GM18499 (cell line): Measurements from ENCODE around the gene C19orf67.
"Not testable (repeated sequence)": the region's sequence is repeated elsewhere in the genome, so short reads cannot be mapped to it uniquely, and the experiment has no call there.

Experiments used
- ATAC-seq: cut with Tn5 transposase; IDR thresholded peaks from one replicate; pipeline ENCODE4 v1.9.1; 2021; ENCODE audit warnings: moderate number of reproducible peaks; ENCODE audit not compliant: insufficient read depth, unreplicated experiment

Gene C19orf67

DNA sequence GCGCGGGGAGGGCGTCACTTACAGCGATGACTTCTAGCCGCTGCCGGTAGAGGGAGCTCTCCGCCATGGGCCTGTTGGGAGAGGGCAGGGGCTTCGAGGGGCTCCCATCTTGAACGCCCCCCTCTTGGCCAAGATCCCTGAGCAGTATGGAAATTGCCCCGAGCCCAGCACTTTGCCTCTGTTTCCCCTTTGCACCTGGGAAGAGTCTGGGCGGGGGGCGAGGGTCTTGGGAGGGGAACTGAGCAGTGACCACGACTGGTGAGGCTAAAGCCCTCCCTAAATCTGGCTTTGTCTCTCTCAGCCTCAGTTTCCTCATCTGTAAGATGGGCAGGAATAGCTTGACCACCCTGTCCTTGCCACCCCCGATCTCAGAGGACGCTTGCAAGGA is 26.5 kb downstream of the C19orf67 start:
- no peak for ATAC-seq

DNA sequence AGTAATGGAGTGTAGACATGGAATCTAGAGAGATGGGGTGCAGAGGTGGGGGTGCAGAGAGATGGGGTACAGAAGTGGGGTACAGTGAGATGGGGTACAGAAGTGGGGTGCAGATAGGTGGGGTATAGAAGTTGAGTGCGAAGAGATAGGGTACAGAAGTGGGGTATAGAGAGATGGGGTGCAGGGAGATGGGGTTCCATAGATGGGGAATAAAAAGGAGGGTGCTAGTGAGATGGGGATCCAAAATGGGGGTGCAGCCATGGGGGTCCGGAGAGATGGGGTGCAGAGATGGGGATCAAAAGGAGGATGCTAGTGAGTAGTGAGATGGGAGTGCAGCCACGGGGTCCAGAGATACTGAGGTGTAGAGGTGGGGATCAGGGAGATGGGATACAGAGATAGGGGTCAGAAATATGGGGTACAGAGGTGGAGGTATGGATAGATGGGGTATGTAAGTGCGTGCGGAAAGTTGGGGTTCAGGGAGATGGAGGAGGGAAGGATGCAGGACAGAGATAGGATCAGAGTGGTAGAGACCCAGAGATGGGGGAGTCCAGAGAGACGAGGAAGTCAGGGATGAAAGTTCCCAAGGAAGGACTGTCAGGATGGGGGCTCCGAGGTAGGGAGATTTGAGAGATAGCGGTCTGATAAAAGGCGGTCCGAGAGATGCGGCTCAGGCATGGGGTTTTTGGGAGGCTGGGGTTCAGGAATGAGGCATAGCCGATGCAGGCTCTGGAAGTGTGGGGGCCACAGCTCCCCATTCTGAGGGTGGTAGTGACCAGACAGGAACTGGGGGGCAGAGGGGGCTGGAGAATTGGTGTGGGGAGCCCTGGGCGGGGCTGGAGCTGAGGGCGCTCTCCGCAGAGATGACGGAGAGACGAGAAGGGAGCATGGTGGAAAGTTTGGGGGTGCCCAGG is 27.1 kb downstream of the C19orf67 start:
- ATAC-seq: no peak

- no peak for ATAC-seq
Observed at GRCh38 chr19:14056741-14057356, 28.7 kb downstream of the C19orf67 start.

DNA sequence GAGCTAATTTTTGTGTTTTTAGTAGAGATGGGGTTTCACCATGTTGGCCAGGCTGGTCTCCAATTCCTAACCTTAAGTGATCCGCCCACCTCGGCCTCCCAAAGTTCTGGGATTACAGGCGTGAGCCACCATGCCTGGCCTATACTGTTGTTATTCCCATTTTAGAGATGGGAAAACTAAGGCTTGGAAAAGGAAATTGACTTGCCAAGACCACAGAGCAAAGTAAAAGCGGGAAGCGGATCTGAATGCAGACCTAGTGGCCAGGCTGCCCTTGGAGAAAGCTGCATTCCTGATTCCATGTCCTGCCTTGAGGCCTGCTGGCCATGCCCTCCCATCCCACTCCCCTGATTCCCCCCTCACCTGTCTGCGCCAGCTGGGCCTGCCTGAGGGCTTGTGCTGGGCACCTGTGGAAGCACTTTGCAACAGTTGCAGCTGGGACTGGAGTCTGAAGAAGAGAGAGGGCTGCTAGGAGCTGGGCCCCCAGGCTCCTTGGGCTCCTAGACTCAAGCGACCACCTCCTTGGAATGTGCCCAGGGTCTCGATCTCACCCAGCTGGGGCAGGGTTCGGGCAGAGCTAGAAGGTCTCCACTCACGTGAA is 29.4 kb downstream of the C19orf67 start:
- no peak for ATAC-seq

DNA sequence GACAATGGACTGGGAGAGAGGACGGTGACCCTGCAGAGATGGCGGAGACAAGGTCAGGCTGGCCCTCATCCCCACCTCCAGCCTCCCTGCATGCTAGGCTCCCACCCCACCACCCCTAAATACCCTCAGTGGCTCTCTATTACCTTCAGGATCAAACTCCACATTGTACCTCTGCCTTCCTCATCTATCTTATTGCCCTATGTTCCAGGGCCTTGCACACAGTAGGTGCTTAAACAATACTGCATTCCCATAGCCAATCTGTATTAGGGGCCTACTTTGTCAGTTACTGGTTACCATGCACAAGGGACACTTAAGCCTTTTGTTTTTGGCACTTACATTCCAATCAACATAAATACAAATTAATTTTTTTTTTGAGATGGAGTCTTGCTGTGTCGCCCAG is 30.2 kb downstream of the C19orf67 start:
- ATAC-seq: no peak

DNA sequence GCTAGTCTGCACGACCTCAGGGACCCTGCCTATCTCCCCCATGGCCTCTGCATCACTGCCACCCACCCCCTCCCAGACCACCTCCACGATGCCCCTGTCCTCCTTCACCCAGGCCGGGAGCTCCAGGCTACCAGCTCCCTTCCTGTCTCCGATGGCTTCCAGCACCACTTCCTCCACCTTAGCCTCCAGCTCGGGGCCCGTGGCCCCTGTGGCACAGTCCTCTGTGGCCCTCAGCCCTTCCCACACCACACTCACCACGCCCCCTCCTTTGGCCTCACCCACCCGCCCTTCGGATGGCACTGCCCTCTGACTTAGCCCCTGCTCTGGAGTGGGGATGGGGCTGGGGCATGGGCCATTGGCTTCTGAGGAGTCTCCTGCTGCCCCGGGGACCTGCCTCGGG is 30.9 kb downstream of the C19orf67 start:
- ATAC-seq: no peak

DNA sequence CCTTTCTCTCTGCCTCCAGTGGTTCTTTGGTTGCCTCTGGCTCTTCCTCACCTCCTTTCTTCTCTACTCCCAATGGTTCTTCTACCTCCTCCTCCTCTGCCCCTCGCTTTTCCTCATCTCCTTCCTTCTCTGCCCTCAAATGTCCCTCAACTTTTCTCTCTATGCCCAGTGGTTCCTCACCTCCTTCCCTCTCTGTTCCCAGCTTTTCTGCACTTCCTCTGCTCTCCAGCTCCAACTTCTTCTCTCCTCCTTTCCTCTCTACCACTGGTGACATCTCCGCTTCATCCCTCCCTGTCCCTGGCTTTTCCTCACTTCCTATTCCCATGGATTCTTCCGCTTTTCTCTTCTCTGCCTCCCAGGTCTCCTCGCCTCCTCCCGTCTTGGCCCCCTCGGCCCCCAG is 31.5 kb downstream of the C19orf67 start:
- no peak for ATAC-seq

DNA sequence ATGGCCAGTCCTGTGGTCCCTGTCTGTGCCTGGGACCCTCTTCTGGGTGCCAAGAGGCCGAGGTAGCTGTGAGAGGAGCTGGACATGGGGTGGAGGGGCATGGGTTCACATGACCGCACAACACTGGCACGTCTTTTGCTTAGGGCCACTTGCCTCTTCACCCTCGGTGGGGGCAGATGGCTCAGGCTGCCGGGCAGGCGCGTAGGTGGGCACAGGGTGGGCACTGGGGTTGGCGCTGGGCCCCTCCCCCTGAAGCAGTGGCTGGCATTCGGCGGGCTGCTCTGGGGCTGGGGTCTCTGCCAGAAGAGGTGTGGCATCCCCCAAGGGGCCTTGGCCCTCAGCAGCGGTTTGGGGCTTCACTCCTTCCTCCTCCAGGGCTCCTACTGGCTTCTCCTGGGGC is 32.1 kb downstream of the C19orf67 start:
- ATAC-seq: no peak

- ATAC-seq: no peak
Observed at GRCh38 chr19:14053032-14053431, 32.6 kb downstream of the C19orf67 start.

DNA sequence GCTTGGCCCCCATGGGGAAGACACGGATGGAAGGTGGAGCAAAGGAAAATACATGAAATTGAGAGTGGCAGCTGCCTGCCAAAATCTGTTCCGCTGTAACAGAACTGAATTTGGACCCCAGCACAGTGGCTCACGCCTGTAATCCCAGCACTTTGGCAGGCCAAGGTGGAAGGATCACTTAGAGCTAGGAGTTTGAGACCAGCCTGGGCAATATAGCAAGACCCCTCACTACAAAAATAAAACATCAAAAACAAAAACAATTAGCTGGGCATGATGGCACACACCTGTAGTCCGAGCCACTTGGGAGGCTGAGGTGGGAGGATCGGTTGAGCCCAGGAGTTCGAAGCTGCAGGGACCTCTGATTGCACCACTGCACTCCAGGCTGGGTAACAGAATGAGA is 33.1 kb downstream of the C19orf67 start:
- ATAC-seq: no peak

GRCh38 chr19:14051980-14052379 is 33.6 kb downstream of the C19orf67 start:
- ATAC-seq: no peak

GRCh38 chr19:14050961-14051360 is 34.6 kb downstream of the C19orf67 start:
- not testable (repeated sequence) for ATAC-seq

DNA sequence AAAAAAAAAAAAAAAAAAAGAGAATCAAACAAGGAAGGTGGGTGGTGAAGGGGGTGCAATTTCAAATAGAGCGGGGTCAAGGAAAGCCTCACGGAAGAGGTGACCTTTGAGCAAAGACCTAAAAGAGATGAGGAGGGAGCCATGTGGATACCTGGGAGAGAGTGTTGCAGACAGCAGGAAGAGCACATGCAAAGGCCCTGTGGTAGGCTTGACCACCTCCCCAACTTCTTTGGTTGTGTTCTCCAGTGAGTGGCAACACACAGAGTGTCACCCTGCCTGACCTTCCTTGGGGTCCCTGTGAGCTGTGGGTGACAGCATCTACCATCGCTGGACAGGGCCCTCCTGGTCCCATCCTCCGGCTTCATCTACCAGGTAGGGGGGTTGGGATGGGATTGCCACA is 35.1 kb downstream of the C19orf67 start:
- no peak for ATAC-seq

DNA sequence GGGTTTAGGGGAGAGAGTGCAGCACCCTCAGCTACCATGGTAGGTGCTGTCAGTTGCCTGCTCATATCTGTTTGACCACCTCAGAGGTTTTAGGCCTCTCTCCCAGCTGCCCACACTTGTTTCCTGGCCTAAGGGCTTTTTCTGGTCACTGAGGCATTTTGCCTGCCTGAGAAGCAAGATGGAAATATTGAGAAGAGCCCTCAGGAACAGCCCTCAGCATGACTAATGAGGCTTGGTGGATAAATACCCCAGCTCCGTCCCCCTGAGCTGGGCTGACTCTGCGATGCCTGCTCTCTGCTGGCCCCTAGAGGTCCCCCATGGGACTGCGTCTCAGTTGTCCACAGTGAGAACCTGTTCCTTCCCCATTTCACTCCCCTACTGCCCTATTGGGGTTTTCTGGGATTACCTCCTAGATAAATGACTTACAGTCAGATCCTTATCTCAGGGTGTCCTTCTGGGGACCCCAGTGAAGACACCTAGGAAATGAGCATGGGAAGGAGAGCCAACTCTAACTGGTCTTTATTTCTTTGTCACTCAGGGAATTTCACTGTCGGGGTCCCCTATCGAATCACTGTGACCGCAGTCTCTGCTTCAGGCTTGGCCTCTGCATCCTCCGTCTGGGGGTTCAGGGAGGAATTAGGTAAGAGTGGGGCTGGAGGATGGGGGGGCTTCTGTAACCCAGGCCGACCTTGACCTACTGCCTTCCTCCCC is 37.0 kb downstream of the C19orf67 start:
- no peak for ATAC-seq

- ATAC-seq: not testable (repeated sequence)
Observed at GRCh38 chr19:14047866-14048265, 37.7 kb downstream of the C19orf67 start.

- peak; percentile 64 for ATAC-seq
Observed at GRCh38 chr19:14042659-14043608, 42.6 kb downstream of the C19orf67 start.

GRCh38 chr19:14039181-14039580 is 46.4 kb downstream of the C19orf67 start:
- no peak for ATAC-seq

GRCh38 chr19:14035706-14036105 is 49.9 kb downstream of the C19orf67 start:
- ATAC-seq: no peak

- not testable (repeated sequence) for ATAC-seq
Observed at GRCh38 chr19:14035159-14035558, 50.4 kb downstream of the C19orf67 start.

- ATAC-seq: no peak
Observed at GRCh38 chr19:14033946-14034345, 51.6 kb downstream of the C19orf67 start.
